HepG2 (cell line): ENCODE results near the gene PEX12. TPM values are rescaled to one million over a fixed set of nuclear protein-coding genes. Genes with fewer than 3 reads are reported as not detected.
A peak's percentile ranks its signal among the peaks of the same experiment; 100 is the strongest.

Experiments used
- DRAP1 ChIP-seq: IDR thresholded peaks from 2 replicates; pipeline ENCODE4 v1.6.1; 2016; ENCODE audit warnings: missing genetic modification reagents, missing compliant biosample characterization
- E2F1 ChIP-seq: sonication (generic); formaldehyde crosslinking; IDR thresholded peaks from 2 replicates; pipeline ENCODE4 v1.5.0; 2020; ENCODE audit warnings: missing genetic modification reagents
- HNRNPK ChIP-seq: fragments of 200-400 bp; formaldehyde crosslinking; IDR thresholded peaks from 2 replicates; pipeline ENCODE4 v1.6.1; 2018; ENCODE audit warnings: low read length, low read depth, moderate library complexity, mild to moderate bottlenecking; ENCODE audit not compliant: poor library complexity, severe bottlenecking
- NFYB ChIP-seq: sonication (generic); formaldehyde crosslinking; IDR thresholded peaks from 2 replicates; pipeline ENCODE4 v1.4.0; 2020; ENCODE audit warnings: missing genetic modification reagents
- NKX3-1 ChIP-seq: sonication (generic); formaldehyde crosslinking; IDR thresholded peaks from 2 replicates; pipeline ENCODE4 v1.5.0; 2020; ENCODE audit warnings: missing genetic modification reagents
- PRPF4 ChIP-seq: fragments of 200-400 bp; formaldehyde crosslinking; IDR thresholded peaks from 2 replicates; pipeline ENCODE4 v1.6.1; 2016; ENCODE audit warnings: low read length, low read depth; ENCODE audit not compliant: poor library complexity, severe bottlenecking
- RELA ChIP-seq: sonication (generic); formaldehyde crosslinking; IDR thresholded peaks from 2 replicates; pipeline ENCODE4 v1.4.0; 2020; ENCODE audit warnings: missing genetic modification reagents
- SRY ChIP-seq: sonication (generic); formaldehyde crosslinking; IDR thresholded peaks from 2 replicates; pipeline ENCODE4 v1.8.0; 2022; ENCODE audit warnings: mild to moderate bottlenecking, missing genetic modification reagents
- USF2 ChIP-seq, 2 experiments: sonication (generic) in 1 of 2; formaldehyde crosslinking in 1 of 2; IDR thresholded peaks; 2 replicates each; pipeline versions ENCODE4 v1.5.1 to v1.6.1; 2011 to 2020; ENCODE audit warnings: borderline replicate concordance in 1 of 2, low read depth in 1 of 2, low read length in 1 of 2, mild to moderate bottlenecking in 1 of 2, missing genetic modification reagents in 1 of 2, moderate library complexity in 1 of 2
- ZBTB25 ChIP-seq: IDR thresholded peaks from 2 replicates; pipeline ENCODE4 v1.6.1; 2018; ENCODE audit warnings: missing genetic modification reagents
- ZBTB43 ChIP-seq: sonication (generic); formaldehyde crosslinking; conservative IDR thresholded peaks from 2 replicates; pipeline ENCODE4 v1.4.0; 2020; ENCODE audit warnings: missing genetic modification reagents
- ZNF253 ChIP-seq: sonication (generic); formaldehyde crosslinking; IDR thresholded peaks from 2 replicates; pipeline ENCODE4 v1.8.0; 2022; ENCODE audit warnings: mild to moderate bottlenecking, missing genetic modification reagents, borderline replicate concordance
- ZNF337 ChIP-seq: sonication (generic); formaldehyde crosslinking; IDR thresholded peaks from 2 replicates; pipeline ENCODE4 v1.5.1; 2020; ENCODE audit warnings: missing genetic modification reagents, low read depth, mild to moderate bottlenecking, borderline replicate concordance
- ZNF513 ChIP-seq: sonication (generic); formaldehyde crosslinking; conservative IDR thresholded peaks from 2 replicates; pipeline ENCODE4 v1.5.0; 2020; ENCODE audit warnings: missing genetic modification reagents
- ZNF644 ChIP-seq: IDR thresholded peaks from 2 replicates; pipeline ENCODE4 v1.6.1; 2016; ENCODE audit warnings: low read depth
- ZNF691 ChIP-seq: sonication (generic); formaldehyde crosslinking; IDR thresholded peaks from 2 replicates; pipeline ENCODE4 v1.4.0; 2020; ENCODE audit warnings: missing genetic modification reagents, low read depth, mild to moderate bottlenecking, borderline replicate concordance
- polyA plus RNA-seq, 8 experiments: library from polyadenylated mRNA; depleted of rRNA in 3 of 8; stranded (reverse) in 7 of 8; unstranded in 1 of 8; fragments of >200 nt; fragmentation: Illumina TruSeq in 4 of 8; extraction: Trizol in 4 of 8; gene quantifications; 2 replicates each; pipeline versions ENCODE4 v1.2.1 to v1.2.3, GENCODE V29; 2011 to 2016; ENCODE audit warnings: low read depth in 4 of 8, missing spikeins in 1 of 8, mixed read lengths in 1 of 8; ENCODE audit not compliant: insufficient read depth in 1 of 8
- total RNA-seq, 5 experiments: library from RNA; depleted of rRNA; stranded (reverse); fragments of >200 nt; fragmentation: Illumina TruSeq; extraction: Trizol; gene quantifications; 2 replicates each; pipeline ENCODE4 v1.2.3, GENCODE V29; 2016; ENCODE audit warnings: low read depth in 1 of 5

The PEX12 gene
- total and polyA plus RNA-seq, 2 of the 13 experiments (the other 11 are each of a cell fraction or from before 2014, with no cell fraction given) = 5.1 to 11.9 TPM

- no peak for TF ChIP-seq USF2 (IDR thresholded peaks at IDR 0.05; ENCODE audit: low read depth, low read length)
- TF ChIP-seq USF2 (CRISPR knock-in tag; IDR thresholded peaks at IDR 0.05; ENCODE audit: borderline replicate concordance) = peak; percentile 25; the same call in 1 of the 2 replicates
- no peak for TF ChIP-seq ZBTB43 (CRISPR knock-in tag)
- peak; percentile 77 for TF ChIP-seq ZNF644 (CRISPR knock-in tag)
- no peak for TF ChIP-seq NKX3-1 (CRISPR knock-in tag)
- no peak for TF ChIP-seq ZNF513 (CRISPR knock-in tag)
- no peak; the same call in 1 of the 2 replicates for TF ChIP-seq ZNF691 (CRISPR knock-in tag)
- TF ChIP-seq SRY (CRISPR knock-in tag) = peak; percentile 86; the same call in 1 of the 2 replicates
- peak; percentile 85 for TF ChIP-seq ZBTB25 (CRISPR knock-in tag)
- TF ChIP-seq ZNF253 (CRISPR knock-in tag) = no peak
- TF ChIP-seq HNRNPK = no peak
- no peak for TF ChIP-seq E2F1
- TF ChIP-seq ZNF337 (CRISPR knock-in tag) = no peak
- no peak; the same call in 1 of the 2 replicates for TF ChIP-seq NFYB (CRISPR knock-in tag)
- no peak for TF ChIP-seq PRPF4
- TF ChIP-seq RELA = peak; percentile 89; the same call in 1 of the 2 replicates
- peak; percentile 61; the same call in 1 of the 2 replicates for TF ChIP-seq DRAP1 (CRISPR knock-in tag)
Observed at GRCh38 chr17:35587074-35587961, 8.9 kb upstream of the PEX12 start, which contains the start of gene AP2B1 (continued).
